HepG2 (cell line): ENCODE measurements around the gene ZNF30. TPM values are rescaled to one million over a fixed set of nuclear protein-coding genes. Genes with fewer than 3 reads are reported as not detected.
A peak's percentile ranks its signal among the peaks of the same experiment; 100 is the strongest.

Experiments used
- AKNA ChIP-seq: sonication (generic); formaldehyde crosslinking; IDR thresholded peaks from 2 replicates; pipeline ENCODE4 v1.4.0; 2020; ENCODE audit warnings: missing genetic modification reagents, borderline replicate concordance
- CEBPB ChIP-seq: IDR thresholded peaks from 2 replicates; pipeline ENCODE4 v1.6.1; 2011; ENCODE audit warnings: low read depth, low read length, improper control_type of control experiment, borderline replicate concordance
- E2F5 ChIP-seq: sonication (generic); formaldehyde crosslinking; conservative IDR thresholded peaks from 2 replicates; pipeline ENCODE4 v1.4.0; 2020; ENCODE audit warnings: missing genetic modification reagents
- FOXA1 ChIP-seq, 2 experiments: fragments of 450-650 bp in 1 of 2; sonication (generic) in 1 of 2; formaldehyde crosslinking in 1 of 2; IDR thresholded peaks; 2 replicates each; pipeline versions ENCODE4 v1.4.0 to v1.6.1; 2016 to 2020; ENCODE audit warnings: missing genetic modification reagents in 1 of 2
- HNRNPK ChIP-seq: fragments of 200-400 bp; formaldehyde crosslinking; IDR thresholded peaks from 2 replicates; pipeline ENCODE4 v1.6.1; 2018; ENCODE audit warnings: low read length, low read depth, moderate library complexity, mild to moderate bottlenecking; ENCODE audit not compliant: poor library complexity, severe bottlenecking
- MEF2D ChIP-seq: sonication (generic); formaldehyde crosslinking; IDR thresholded peaks from 2 replicates; pipeline ENCODE4 v1.5.1; 2020; ENCODE audit warnings: mild to moderate bottlenecking, missing genetic modification reagents
- MEIS2 ChIP-seq: sonication (generic); formaldehyde crosslinking; IDR thresholded peaks from 2 replicates; pipeline ENCODE4 v1.9.0; 2021; ENCODE audit warnings: mild to moderate bottlenecking, missing genetic modification reagents
- MLX ChIP-seq: IDR thresholded peaks from 2 replicates; pipeline ENCODE4 v1.6.1; 2016
- MTF2 ChIP-seq: sonication (generic); formaldehyde crosslinking; IDR thresholded peaks from 2 replicates; pipeline ENCODE4 v1.5.0; 2020; ENCODE audit warnings: missing genetic modification reagents, borderline replicate concordance
- POLR2AphosphoS5 ChIP-seq: IDR thresholded peaks from 2 replicates; pipeline ENCODE4 v1.6.1; 2012; ENCODE audit warnings: low read depth, low read length
- RFXAP ChIP-seq: sonication (generic); formaldehyde crosslinking; IDR thresholded peaks from 2 replicates; pipeline ENCODE4 v1.4.0; 2020; ENCODE audit warnings: missing genetic modification reagents, borderline replicate concordance
- SMAD3 ChIP-seq: sonication (generic); formaldehyde crosslinking; IDR thresholded peaks from 2 replicates; pipeline ENCODE4 v1.4.0; 2020; ENCODE audit warnings: missing genetic modification reagents
- SYNCRIP ChIP-seq: fragments of 200-400 bp; formaldehyde crosslinking; IDR thresholded peaks from 2 replicates; pipeline ENCODE4 v1.6.1; 2018; ENCODE audit warnings: mild to moderate bottlenecking, low read depth, low read length; ENCODE audit not compliant: insufficient read depth
- THAP8 ChIP-seq: sonication (generic); formaldehyde crosslinking; IDR thresholded peaks from 2 replicates; pipeline ENCODE4 v1.5.1; 2020; ENCODE audit warnings: missing genetic modification reagents, mild to moderate bottlenecking, borderline replicate concordance
- ZBTB10 ChIP-seq: sonication (generic); formaldehyde crosslinking; IDR thresholded peaks from 2 replicates; pipeline ENCODE4 v1.4.0; 2020; ENCODE audit warnings: missing genetic modification reagents, borderline replicate concordance
- ZFYVE20 ChIP-seq: sonication (generic); formaldehyde crosslinking; IDR thresholded peaks from 2 replicates; pipeline ENCODE4 v1.8.0; 2023; ENCODE audit warnings: low read depth, mild to moderate bottlenecking, moderate library complexity, missing genetic modification reagents, borderline replicate concordance
- ZNF253 ChIP-seq: sonication (generic); formaldehyde crosslinking; IDR thresholded peaks from 2 replicates; pipeline ENCODE4 v1.8.0; 2022; ENCODE audit warnings: mild to moderate bottlenecking, missing genetic modification reagents, borderline replicate concordance
- ZZZ3 ChIP-seq: sonication (generic); formaldehyde crosslinking; IDR thresholded peaks from 2 replicates; pipeline ENCODE4 v1.4.0; 2020; ENCODE audit warnings: missing genetic modification reagents, mild to moderate bottlenecking, borderline replicate concordance
- polyA plus RNA-seq, 8 experiments: library from polyadenylated mRNA; depleted of rRNA in 3 of 8; stranded (reverse) in 7 of 8; unstranded in 1 of 8; fragments of >200 nt; fragmentation: Illumina TruSeq in 4 of 8; extraction: Trizol in 4 of 8; gene quantifications; 2 replicates each; pipeline versions ENCODE4 v1.2.1 to v1.2.3, GENCODE V29; 2011 to 2016; ENCODE audit warnings: low read depth in 4 of 8, missing spikeins in 1 of 8, mixed read lengths in 1 of 8; ENCODE audit not compliant: insufficient read depth in 1 of 8
- total RNA-seq, 5 experiments: library from RNA; depleted of rRNA; stranded (reverse); fragments of >200 nt; fragmentation: Illumina TruSeq; extraction: Trizol; gene quantifications; 2 replicates each; pipeline ENCODE4 v1.2.3, GENCODE V29; 2016; ENCODE audit warnings: low read depth in 1 of 5

Gene ZNF30
- total and polyA plus RNA-seq, 2 of the 13 experiments (the other 11 are each of a cell fraction or from before 2014, with no cell fraction given), result 2.3 to 4.4 TPM

- TF ChIP-seq ZZZ3 (CRISPR knock-in tag) (no peak), MTF2 (CRISPR knock-in tag) (no peak), ZNF253 (CRISPR knock-in tag) (no peak), AKNA (CRISPR knock-in tag) (no peak), THAP8 (CRISPR knock-in tag) (no peak), ZBTB10 (CRISPR knock-in tag) (0 out of 2 replicates have a peak, but pooled peaks have one; percentile 38), POLR2AphosphoS5 (peak; percentile 46; the same call in 1 of the 2 replicates), SMAD3 (no peak), ZFYVE20 (CRISPR knock-in tag) (no peak), MLX (CRISPR knock-in tag) (peak; percentile 37; the same call in 1 of the 2 replicates), SYNCRIP (no peak), HNRNPK (peak; percentile 18), RFXAP (CRISPR knock-in tag) (no peak; the same call in 1 of the 2 replicates), MEIS2 (CRISPR knock-in tag) (0 out of 2 replicates have a peak, but pooled peaks have one; percentile 12), CEBPB (no peak), MEF2D (no peak), FOXA1 (IDR thresholded peaks at IDR 0.05) (no peak), FOXA1 (CRISPR knock-in tag; IDR thresholded peaks at IDR 0.05) (no peak), E2F5 (CRISPR knock-in tag) (0 out of 2 replicates have a peak, but pooled peaks have one; percentile 60)
These were observed 37.1 kb downstream of the ZNF30 start, which contains the start of gene ZNF792 (continued) for GRCh38 chr19:34963573-34964406.
